Stimulated activated CD4-positive, alpha-beta T cell treated with anti-CD3 and anti-CD28 coated beads, Interleukin-4, amount 100 ng/mL, for 1 hour (primary cell): ENCODE data around the gene ITSN2.
"Not testable (repeated sequence)": the region's sequence is repeated elsewhere in the genome, so short reads cannot be mapped to it uniquely, and the experiment has no call there.

ENCODE experiments used
- DNase-seq: peaks from one replicate; pipeline ENCODE4 v3.0.0-alpha.2; 2020

Gene ITSN2

DNA sequence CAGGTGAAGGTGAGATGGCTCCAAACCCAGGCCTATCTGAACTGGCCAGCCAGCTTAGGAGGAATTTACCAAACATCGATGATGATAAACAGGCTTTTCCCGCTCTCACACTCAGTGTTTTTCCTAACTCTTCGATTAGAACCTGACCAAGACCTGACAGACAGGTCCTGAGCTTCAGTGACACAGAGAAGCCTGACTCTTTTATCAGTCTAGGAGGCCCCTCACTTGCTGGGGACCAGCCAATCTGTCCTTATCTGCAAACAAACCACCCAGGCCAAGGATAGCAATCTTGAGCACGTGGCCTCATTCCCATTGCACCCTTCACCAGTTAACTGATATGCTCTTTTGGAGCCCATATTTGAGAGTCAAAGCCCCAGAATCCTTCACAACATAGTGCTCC lies 1.9 kb upstream of the ITSN2 start:
- no peak for DNase-seq

DNA sequence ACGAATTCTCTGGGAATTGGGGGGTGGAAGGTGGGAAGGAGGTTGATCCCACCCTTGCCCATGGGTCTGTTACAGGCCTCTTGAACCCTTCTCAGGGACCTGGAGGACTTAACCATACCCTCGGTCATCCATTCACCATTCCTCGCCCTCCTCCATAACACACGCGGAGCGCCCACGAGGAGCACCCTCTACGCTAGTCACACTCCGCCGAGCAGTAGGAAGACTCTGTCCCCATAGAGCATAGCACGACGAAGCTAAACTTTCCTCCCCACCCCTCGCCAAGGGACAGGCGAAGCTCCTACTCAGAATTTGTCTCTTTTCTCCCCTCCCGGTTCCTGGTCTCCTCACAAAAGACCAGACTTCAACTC lies 611 bp upstream of the ITSN2 start:
- no peak for DNase-seq

DNA sequence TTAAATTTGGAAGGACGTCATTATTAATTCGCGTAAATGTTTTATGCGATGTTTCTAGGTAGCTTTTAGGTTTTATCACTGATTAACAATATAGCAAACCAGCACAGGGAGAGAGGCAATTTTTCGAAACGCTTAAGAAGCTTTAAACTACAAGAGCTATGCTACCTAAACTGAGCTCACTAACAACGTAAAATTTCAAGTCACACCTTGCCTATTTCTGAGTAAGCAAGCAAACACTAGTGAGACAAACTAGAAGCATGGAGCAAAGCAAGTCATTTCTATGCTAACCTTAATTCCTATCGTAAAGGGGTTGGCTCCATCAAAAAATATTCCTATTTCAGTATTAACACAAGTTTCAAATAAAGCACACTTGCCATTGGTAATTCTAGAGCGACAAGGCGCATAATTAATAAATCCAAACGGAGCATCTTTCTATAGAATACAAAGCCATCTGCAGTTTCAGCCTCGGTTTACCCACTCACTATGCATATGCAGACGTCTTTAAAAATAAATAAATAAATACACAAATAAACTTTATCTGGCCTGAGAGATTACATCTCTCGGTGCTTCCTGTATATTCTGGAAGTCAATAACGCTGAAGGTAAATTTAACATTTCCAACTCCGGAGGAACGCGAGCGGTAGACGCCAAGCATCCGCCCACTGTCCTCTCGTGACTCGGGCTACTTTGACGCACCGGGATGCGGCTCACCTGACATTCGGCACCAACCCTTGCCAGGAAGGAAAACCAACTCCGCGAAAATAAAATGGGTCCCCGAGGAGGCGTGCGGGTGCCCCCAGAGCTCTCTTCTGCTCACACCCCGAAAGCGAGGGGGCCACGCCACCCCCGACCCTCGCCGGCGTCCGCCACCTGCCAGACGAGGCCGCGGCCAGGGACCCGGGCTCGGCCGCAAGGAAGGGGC lies 947 bp downstream of the ITSN2 start:
- DNase-seq = peak; percentile 48

DNA sequence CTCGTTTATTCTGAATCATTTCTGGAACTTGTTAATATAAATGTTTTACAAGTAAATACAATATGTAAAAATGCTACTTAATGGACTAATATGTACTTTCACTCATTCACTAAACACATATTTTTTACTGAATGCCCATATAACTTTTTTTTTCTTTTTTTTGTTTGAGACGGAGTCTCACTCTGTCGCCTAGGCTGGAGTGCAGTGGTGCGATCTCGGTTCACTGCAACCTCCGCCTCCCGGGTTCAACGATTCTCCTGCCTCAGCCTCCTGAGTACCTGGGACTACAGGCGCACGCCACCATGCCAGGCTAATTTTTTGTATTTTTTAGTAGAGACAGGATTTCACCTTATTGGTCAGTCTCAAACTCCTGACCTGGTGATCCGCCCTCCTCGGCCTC lies 2.6 kb downstream of the ITSN2 start:
- not testable (repeated sequence) for DNase-seq

DNA sequence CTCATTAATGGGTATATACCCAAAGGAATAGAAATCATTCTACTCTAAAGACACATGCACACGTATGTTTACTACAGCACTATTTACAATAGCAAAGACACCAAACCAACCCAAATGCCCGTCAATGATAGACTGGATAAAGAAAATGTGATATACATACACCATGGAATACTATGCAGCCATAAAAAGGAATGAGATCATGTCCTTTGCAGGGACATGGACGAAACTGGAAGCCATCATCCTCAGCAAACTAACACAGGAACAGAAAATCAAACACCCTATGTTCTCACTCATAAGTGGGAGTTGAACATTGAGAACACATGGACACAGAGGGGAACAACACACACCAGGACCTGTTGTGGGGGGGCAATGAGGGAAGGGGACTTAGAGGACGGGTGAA lies 3.2 kb downstream of the ITSN2 start:
- not testable (repeated sequence) for DNase-seq

DNA sequence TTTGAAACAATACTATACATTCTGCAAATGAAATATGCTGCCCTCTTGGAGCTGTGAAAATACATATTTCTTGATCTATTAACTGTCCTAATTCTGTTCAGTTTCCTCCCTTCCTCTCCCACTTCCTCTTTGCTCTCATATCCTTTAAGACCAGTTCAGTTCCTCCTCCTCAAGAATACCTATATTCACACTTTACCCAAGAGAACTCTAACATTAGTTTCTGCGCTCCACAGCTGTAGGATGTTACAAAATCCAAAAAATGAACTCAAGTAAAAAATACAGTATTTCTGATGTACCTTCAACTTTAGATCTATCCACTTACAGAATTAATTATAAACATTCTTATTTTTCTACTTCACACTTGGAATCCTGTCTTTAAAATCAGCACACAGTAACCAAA lies 5.4 kb downstream of the ITSN2 start:
- DNase-seq = no peak

DNA sequence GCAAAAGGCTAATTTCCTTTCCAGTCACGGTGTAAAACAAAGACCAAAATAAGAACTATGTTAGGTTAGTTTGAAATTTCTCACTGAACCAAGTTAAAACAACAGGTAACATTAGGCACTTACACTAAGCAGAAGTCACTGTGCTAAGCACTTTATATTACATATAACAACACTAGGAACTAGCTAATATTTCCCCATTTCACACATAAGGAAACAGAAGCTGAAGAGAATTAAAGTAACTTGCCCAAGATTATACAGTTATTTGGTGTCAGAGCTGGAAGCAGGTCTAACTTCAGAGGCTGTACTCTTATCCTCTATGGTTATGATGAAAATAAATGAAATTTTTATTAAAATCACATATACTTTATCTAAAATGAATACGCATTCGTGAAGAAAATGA lies 5.9 kb downstream of the ITSN2 start:
- no peak for DNase-seq

DNA sequence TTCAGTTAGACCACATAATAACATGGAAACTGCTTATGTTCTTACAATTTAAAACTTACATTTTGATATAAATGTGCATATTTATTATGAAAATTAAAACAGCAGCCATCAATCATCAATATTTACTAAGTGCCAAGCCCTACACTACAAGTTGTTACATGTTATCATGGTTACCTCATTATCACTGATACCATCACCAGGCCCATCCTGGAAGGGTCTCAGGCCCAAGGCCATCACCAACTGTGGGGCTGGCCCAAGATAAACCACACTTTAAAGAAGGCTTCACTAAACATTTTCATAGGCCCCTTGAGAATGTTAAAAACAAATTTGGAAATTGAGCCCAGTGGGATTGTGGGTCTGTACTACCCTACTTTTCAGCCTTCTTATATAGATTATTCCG lies 6.4 kb downstream of the ITSN2 start:
- no peak for DNase-seq

DNA sequence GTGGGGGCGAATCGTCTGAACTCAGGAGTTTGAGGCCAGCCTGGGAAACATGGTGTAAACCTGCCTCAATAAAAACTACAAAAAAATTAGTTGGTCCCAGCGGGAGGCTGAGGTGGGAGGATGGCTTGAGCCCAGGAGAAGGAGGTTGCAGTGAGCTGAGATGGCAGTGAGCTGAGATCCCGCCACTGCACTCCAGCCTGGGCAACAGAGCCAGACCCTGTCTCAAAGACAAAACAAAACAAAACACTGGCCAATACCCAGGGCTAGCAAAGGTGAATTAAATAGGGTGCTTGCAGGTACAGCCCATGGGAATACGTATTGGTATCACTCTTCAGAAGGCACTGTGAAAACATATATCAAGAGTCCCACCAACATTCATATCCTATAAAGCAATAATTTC lies 7.0 kb downstream of the ITSN2 start:
- no peak for DNase-seq

DNA sequence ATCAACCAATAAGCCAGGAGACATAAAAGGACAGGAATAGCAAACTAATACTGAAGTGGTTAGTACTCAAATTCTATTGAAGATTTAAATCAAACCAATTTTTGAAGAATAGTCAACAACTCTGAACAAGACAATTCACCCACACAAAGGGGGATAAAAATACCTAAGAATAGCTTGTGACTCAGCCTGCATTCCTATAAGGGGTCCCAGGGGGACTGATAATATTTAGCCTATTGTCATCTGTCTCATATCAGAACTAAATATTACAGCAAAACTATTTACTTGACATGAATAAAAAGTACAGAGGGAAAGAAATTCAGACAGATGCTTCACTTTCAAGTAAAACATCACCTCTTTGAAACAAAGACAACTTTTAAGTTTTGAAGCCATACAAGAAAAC lies 7.7 kb downstream of the ITSN2 start:
- DNase-seq = no peak

DNA sequence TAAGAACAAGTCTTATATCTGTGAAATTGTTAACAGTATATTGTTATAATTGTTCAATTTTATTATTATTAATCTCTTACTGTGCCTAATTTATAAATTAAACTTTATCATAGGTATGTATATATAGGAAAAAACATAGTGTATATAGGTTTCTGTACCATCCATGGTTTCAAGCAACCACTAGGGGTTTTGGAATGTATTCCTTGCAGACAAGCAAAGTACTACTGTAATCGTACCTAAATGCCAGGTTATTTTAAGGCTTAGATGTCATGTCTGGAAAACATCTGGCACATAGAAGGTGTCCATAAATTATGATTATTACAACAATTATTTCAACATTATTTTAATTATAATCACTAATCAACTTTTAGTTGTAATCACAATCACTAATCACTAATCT lies 8.4 kb downstream of the ITSN2 start:
- no peak for DNase-seq

DNA sequence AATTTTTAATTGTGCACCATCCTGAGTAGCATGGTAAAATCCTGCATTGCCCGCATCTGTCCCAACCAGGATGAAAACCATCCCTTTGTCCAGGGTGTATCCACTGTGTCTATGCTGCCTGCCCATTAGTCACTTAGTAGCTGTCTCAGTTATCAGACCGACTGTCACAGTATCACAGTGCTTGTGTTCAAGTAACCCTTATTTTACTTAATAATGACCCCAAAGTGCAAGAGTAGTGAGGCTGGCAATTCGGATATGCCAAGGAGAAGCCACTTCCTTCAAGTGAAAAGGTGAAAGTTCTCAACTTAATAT lies 8.8 kb downstream of the ITSN2 start:
- no peak for DNase-seq

DNA sequence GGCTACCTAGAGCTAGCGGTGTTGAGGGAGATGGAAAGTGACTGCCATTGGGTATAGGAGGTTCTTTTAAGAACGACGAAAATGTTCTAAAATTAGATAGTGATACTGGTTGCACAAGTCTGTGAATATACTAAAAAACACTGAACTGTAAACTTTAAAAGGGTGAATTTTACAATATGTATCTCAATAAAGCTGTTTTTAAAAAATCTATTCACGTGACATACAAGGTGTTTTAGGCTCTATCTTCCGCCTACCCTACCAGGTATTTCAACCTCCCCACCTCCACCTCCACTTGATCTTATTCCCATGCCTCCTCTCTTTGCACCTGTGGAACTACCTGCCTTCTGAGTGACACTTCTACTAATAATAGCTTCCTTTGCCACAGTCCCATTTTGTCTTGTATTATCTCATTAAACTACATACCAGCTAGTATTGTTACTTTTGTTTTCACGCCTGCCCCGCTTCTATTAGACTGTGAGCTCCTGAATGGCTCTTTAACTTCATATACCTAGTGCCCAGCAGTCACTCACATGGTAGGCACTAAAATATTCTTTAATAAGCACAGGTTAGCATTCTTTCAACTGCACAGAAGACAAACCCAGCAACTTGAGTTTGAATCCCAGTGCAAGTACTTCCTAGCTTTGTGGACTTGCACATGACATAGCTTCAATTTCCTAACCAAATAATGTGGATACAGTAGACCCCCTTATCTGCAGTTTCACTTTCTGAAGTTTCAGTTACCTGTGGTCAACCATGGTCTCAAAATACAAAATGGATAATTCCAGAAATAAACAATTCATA lies 9.3 kb downstream of the ITSN2 start:
- DNase-seq = no peak

DNA sequence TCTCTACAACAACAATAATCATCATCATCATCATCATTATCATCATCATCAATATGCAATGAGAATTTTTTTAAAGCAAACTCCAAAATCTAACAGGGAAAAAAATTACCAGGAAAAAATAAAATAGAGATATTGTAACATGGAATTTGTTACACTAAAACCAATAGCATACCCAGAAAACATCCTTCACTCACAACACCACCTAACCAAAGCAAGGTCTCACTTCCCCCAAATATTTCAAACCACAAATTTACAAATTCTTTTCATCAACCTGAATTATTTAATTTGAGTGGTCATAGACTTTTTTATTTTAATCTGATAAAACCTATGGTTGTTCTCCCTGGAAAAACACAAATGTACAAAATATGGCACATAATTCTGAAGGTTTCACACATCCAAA lies 11.2 kb downstream of the ITSN2 start:
- no peak for DNase-seq

DNA sequence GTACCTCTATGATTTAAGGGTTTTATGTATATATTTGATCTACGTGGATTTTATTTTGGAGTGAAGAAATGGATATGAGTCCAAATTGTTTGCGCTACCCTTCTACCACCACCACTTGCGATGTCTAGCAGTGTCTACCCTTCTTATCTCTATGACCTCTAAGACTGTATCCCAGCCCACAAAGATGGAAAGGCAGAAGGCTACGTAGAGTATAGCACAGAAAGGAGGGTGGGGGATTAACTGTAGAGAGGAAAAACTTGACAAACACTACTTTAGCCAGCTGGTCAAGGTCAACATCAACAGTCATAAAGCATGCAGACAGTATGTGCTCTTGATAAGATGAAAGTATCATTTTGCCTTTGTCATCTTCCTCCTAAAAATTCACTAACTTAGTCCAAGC lies 14.4 kb downstream of the ITSN2 start:
- DNase-seq = no peak

DNA sequence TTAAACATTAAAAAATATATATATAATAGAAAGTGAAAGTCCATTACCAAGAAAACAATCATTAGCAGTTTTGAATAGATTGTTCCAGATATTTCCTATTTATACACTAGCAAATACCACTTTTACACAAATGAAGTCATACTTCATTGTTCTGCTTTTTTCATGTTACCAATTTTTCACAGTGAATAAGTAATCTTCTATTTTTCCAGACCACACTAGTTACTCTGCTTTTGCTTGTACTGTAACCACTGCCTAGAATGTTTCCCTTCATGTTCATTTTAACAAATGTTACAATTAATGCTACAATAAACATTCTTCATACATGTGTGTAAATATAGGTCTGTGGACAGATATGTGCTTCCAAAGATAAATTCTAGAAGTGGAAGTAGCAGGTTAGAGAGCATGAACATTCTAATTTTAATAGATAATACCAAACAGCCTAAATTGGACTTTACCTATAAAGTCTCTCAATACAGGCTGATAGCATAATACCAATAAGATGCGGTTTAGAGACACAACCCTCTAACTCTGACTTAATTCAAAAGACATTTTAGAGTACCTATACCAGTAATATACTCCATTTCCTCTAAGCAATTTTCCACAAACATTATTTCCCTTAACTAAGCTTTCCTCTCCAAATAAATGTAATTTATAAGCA lies 17.0 kb downstream of the ITSN2 start:
- no peak for DNase-seq

DNA sequence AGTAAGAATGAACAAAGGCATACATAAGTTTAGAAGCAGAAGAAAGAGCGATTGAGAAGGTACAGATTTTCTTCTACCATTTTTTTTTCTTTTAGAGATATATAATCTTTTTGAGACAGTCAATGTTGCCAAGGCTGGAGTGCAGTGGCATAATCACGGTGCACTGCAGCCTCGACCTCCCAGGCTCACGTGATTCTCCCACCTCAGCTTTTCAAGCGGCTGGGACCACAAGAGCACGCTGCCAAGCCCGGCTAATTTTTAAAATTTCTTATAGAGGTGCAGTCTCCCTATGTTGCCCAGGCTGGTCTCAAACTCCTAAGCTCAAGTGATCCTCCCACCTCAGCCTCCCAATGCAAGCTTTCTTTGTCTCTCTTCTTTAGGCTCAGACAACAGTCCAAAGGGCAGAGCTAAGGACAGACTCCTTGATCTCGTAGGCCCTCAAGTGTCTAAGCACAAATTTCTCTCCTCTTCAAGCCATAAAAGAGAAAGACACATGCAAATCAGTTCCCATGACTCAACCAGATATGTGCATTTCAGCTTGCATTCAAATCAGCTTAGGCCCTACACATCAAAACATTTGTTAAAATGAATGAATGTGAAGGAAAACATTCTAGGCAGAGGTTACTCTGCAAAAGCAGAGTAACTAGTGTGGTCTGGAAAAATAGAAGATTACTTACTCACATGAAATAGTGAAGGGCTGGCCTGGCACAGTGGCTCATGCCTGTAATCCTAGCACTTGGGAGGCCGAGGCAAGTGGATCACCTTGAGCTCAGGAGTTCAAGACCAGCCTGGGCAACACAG lies 18.0 kb downstream of the ITSN2 start:
- no peak for DNase-seq

DNA sequence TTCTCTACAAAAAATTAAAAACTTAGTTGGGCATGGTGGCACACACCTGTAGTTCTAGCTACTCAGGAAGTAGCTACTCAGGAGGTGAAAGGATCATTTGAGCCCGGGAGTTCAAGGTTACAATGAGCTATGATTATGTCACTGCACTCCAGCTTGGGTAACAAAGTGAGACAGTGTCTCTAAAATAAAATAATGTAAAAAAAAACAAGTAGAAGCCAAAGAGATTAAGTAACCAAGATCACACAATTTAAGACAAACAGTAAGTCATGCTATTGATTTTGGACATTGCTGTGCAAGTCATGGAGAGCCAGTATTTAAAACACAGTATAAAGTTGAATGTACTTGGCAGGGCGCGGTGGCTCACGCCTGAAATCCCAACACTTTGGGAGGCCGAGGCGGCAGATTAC lies 20.5 kb downstream of the ITSN2 start:
- DNase-seq = no peak

DNA sequence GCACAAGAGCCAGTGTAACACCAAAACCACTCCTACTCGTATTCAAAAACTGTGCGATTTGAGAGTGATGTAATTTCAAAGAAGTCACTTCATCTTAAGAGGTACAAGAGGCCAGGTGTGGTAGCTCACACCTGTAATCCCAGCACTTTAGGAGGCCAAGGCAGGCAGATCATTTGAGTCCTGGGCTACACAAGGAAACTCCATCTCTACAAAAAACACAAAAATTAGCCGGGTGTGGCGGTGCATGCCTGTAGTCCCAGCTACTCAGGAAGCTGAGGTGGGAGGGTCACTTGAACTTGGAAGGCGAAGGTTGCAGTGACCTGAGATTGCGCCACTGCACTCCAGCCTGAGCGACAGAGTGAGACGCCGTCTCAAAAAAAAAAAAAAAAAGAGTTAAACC lies 21.2 kb downstream of the ITSN2 start:
- DNase-seq = not testable (repeated sequence)

DNA sequence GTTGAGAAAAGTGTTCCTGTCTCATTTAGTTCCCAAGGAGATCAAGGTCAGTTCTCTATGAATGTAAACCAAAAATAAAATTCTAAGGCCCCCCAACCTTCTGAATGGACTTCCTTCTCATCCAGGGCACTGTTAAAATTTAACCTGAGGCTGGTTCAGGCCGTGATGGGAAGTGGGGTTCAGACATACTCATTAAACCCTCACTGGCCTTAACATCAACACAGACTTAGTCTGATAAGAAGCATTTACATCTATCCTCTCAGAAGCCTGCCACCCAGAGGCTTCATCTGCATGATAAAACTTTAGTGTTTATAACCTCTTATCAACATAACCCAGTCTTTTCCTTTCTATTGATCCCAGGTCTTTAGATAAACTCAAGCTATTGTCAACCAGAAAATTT lies 22.4 kb downstream of the ITSN2 start:
- DNase-seq = no peak

DNA sequence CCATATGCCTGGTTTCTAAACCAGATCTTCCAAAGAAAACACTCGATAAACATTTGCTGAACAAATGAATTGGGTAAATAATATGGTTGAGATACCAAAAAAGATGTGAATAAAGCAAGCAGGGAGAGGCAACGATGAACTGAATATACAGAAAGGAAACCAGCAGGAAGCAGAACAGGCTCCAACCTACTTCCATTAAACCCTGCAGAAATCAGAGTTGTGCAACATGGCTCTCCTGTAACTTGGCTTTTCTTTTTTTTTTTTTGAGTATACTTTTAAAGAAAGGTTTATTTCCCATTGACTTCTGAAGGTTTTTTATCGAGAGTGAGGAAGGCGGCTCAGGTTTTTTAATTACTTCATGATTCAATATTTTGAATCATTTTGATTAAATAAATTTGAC lies 23.5 kb downstream of the ITSN2 start:
- DNase-seq = no peak

DNA sequence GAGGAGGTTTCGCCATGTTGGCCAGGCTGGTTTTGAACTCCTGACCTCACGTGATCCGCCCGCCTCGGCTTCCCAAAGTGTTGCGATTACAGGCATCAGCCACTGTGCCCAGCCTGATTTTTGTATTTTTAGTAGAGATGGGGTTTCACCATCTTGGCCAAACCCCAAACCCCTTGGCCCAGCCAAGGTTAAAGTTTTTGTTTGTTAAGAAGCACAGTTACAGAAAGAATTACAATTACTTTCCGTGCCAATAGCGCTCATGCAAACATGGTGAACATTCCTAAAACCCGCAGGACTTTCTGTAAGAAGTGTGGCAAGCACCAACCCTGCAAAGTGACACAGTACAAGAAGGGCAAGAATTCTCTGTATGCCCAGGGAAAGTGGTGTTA lies 26.1 kb downstream of the ITSN2 start:
- DNase-seq = no peak
